Mesenteric fat pad (tissue), 1 donor: ENCODE measurements around the gene MPIG6B. TPM values are rescaled to one million over a fixed set of nuclear protein-coding genes. Genes with fewer than 3 reads are reported as not detected.
A peak's percentile ranks its signal among the peaks of the same experiment; 100 is the strongest.

Experiments used
- DNase-seq: peaks from one replicate; pipeline ENCODE4 v3.0.0-alpha.2; 2020; ENCODE audit warnings: low spot score
- total RNA-seq: library from RNA; stranded (reverse); fragmentation: NEBNext Ultra II Directional; extraction: Animal tissue kit (Norgen Biotek cat#: 25700); gene quantifications from one replicate; pipeline ENCODE4 v1.2.1, GENCODE V29; 2021
- donor health status: DM: yes; HTN: yes; CAD: no.

The MPIG6B gene
- total RNA-seq, 1 donor from 2014 or later, result not detected

- DNase-seq, result no peak
Measured at GRCh38 chr6:31720196-31720770, 2.9 kb upstream of the MPIG6B start.

DNA sequence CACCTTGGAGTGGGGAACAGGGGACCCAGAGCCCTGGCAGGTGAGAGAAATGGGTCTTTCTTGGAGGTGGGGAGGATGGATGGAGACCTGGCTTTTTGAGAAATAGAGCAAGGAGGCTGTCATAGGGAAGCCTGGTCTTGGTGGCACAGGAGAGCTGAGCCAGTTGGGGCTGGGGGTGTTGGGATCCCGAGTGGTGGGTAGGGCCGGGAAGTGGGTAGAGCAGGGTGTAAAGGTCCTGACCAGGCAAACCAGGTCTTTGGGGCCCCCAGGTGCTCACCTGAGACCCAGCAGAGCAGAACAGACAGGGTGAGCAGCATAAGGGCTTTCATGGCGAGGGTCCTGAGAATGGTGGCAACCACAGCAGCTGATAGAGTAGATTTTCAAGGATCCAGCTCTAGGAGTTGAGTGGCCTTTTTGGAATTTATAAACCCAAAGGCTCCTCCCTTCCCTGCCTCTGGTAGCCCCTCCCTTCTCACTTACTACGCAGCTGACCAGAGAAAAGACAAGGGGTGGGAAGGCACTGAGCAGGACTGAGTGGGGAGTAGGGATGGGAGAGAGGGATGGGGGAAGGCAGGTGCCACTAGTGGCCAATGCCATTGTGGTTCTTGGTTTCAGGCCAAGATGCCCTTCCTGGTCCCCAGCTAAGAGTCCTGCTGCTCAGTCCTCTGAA lies 1.7 kb upstream of the MPIG6B start, which contains the start of gene LY6G6C:
Gene LY6G6C, minus strand, starts transcription at position 396 of the 670 bp plus-strand sequence. Its CDS starts 67 bp downstream, at position 329.
- DNase-seq, result no peak

- no peak for DNase-seq
Measured at GRCh38 chr6:31722173-31722572, 1.0 kb upstream of the MPIG6B start.

DNA sequence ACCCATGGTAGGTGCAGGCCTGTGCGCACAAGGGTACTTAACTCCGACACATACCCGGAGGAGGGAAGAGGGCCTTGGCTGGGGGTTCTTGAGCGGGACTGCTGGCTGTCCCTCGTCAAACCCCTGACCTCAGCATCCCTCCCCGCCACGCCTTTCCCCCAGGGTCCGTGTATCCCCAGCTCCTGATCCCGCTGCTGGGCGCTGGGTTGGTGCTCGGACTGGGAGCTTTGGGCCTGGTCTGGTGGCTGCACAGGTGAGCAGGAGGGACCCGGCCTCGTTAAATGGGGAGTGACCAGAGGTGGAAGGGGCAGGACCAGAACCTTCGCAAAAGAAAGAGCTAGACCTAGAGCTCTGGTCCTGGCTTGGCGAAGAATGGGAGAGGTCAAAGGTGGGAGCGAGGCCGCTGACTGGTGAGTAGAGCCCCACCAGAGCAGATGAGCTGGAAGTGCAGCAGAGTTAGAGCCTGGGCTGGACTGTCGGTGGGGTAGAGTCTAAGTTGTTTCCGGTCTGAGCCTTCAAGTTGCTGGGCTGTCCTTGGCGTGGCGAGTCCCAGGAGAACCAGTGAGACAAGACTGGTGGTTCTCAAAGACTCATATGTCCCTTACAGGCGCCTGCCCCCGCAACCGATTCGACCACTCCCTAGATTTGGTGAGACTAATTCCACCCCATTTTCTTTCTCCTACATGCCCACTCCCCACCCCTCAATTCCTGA lies 963 bp downstream of the MPIG6B start:
- DNase-seq, result no peak

GRCh38 chr6:31725502-31726350 lies 2.6 kb downstream of the MPIG6B start:
- DNase-seq, result no peak

DNA sequence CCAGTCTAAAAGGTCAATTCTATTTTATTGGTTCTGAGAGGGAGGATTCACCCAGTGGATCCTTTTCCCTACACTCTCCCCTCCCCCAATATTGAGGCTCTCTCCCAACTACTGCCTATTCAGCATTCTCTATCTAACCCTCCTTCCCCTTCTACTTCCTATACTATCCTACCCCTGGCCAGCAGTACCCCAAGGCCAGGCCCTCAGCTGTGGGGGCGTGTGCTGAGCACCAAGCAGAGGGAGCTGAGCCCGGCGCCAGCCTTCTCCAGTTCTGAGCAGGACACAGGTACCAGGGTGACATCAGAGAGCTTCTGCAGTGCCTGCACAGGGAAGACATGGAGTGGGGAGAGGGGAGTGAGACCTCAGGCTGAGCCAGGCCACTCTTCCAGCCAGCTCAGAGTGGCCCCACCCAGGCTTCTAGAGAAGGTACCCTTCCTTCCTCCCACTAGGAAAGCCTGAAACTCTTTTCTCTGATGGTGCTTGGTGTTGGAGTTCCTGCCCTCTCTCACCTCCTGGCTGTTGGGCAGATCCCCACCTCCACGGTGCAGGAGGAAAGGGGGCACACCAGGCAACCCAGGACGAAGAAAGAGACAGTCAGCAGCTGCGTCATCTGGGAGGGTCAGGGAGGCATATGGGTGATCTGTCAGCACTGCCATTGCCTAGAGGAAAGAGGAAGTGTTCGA lies 4.0 kb downstream of the MPIG6B start:
- no peak for DNase-seq

DNA sequence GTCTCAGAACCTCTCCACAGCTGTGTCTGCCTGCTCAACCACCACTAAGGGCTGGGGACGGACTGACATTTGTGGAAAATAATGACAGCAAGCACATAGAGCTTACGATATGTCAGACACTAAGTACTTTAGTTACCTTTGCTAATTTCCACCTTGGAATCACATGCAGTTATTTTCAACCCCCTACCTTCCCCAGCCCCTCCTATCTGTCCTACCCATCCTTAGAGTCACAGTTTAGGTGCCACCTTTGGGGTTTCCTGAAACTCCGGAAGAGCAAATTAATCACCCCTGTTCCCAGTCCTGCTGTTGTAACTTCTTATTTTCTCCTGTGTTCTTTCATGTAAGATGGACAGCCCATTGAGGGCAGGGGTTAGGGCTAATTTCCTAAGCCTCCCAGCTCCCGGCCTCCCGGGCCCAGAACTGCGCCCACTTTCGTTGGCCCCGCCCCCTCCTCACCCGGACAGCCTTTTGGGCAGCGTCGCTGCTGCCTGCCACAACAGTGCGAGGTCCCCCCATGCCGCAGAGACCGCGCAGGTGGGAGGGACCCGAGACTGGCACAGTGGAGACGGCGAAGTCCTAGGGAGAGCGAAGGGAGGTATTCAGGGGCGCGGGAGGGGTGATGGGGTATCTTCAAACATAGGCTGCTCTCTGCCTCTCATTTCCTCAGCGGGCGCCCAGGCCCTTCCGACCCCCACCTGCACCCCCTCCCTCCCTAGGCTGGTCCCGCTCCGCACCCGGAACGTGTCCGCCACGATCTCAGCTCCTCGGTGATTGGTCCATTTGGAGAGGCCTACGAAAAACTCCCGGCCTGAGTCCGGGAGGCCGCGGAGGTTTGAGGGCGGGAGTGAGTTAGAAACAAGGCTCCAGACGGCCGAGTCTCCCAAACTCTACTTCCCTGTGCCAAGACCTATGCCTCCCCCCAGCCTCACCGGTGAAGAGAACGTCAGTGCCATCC lies 4.8 kb downstream of the MPIG6B start:
- DNase-seq, result no peak

GRCh38 chr6:31728767-31729514 lies 5.8 kb downstream of the MPIG6B start, which contains the start of gene DDAH2:
Gene DDAH2, minus strand, starts transcription at chr6:31729299. Its CDS starts 138 bp downstream, at chr6:31729161.
- no peak for DNase-seq

GRCh38 chr6:31729515-31729978 lies 6.4 kb downstream of the MPIG6B start:
- peak; percentile 93 for DNase-seq

- peak; percentile 97 for DNase-seq
Measured at GRCh38 chr6:31729979-31730630, 6.9 kb downstream of the MPIG6B start.

DNA sequence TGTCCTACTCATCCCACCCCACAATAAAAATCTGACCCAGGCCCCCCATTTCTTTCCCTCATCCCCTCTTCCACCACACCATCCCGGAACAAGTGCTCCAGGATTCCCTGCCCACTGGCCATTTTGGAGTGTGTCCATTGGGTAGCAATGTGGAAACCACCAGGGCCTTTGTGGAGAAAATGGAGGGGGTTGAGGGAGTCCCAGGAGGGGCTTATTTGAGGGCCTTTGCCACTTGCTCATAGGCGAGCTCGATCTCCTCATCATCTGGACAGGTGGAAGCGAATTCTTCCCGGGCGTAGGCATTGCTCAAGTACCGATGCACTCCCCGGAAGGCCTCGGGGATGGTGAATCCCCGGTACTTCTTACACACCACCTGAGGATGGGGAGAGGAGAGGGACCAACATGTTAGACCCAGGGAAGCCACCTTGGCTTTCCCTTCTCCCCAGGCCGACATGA lies 7.5 kb downstream of the MPIG6B start:
- DNase-seq, result no peak

DNA sequence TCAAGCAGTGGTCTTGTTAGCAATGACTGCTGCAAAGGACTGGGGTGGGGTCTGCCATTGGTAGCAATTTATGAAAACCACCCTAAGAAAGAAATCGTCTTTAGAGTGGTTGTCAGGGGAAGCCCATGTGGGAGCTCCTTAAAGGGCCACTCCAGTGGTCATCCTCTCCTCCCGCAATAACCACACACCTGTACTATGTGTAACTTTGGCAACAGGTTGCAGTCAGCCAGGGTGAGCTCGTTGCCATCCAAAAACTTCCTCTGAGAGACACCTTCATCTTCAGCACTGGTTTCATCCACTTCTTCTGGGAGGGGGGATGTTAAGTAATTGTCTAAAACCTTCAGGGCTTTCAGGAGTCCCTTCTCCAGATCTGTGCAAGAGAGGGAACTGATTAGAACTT lies 8.9 kb downstream of the MPIG6B start:
- no peak for DNase-seq

GRCh38 chr6:31733734-31734133 lies 10.6 kb downstream of the MPIG6B start:
- DNase-seq, result no peak

DNA sequence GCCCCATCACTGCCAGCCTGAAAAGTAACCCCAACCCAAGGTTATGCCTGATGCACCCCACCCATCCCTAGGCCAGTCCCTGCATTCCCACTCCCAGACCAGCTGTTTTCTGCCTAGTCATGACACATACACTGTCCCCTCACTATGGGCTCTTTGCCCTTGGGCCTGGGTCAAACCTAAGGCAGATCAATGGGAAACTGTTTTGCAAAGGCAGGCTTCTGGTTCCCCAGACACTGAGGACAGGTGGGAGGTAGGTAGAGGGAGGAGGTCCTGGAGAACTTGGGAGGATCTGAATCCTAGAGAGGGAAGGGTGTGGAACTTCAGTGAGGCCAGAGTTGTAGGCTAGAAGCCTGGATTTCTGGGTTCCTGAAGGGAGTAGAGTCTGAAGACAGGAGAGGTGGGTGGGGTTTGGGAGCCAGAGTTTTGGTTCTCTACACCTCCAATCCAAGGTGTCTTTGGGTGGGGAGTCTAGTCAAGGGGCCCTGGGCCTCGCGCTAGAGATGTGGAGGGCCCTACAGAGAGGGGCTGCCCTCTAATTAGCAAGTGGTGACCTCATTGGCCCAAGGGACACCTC lies 11.2 kb downstream of the MPIG6B start:
- no peak for DNase-seq

DNA sequence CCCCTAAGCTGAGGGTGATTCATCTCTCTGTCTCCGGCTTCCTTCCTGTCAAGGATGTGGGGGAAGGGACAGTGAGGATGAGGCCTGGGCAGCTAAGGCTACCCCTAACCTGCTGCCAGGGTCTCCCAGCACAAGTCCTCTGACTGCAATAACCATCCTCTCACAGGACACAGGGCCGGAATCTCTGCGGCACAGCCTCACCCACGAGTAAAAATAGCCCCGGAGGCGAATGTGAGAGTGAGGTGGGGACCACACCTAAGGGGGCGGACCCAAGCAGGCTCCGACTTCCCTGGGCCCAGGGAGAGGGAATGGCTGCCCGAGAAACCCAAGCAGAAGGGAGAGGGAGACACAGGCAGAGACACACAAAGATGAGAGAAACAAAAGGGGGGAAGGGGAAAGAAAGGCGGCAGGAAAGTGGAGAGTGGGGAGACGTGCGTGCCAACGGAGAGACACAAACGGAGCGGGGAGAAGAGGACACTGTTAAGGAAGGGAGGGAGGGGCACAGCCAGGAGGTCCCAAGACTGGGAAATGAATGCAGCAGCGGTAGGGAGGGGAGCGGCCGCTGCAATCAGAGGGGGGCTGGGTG lies 11.7 kb downstream of the MPIG6B start:
- DNase-seq, result no peak

- DNase-seq, result peak; percentile 96
Measured at GRCh38 chr6:31736021-31736767, 13.0 kb downstream of the MPIG6B start, which contains the start of gene CLIC1. Gene CLIC1, minus strand, starts transcription at chr6:31736530. Its CDS starts 230 bp downstream, at chr6:31736300.
